Choroid plexus epithelial cell (primary cell): Measurements from ENCODE around the gene SNTG2.

ENCODE experiments used
- DNase-seq: peaks from one replicate; pipeline ENCODE4 v3.0.0-alpha.2; 2010; ENCODE audit warnings: low read depth
- H3K4me3 ChIP-seq: 2 replicates; pipeline ENCODE4 v1.5.1; 2011; ENCODE audit warnings: low read depth, mild to moderate bottlenecking, control low read depth, low read length, moderate library complexity
- CTCF ChIP-seq: conservative IDR thresholded peaks from 2 replicates; pipeline ENCODE4 v1.5.1; 2011; ENCODE audit warnings: low read depth, mild to moderate bottlenecking, control low read depth, inconsistent platforms, low read length, moderate library complexity

SNTG2 gene

GRCh38 chr2:1397350-1397749 is 446.7 kb downstream of the SNTG2 start:
- no peak for DNase-seq
- H3K4me3 ChIP-seq = no peak overlapping the region
- no peak for TF ChIP-seq CTCF

- H3K4me3 ChIP-seq = no peak overlapping the region
Measured at GRCh38 chr2:1398191-1398590, 447.5 kb downstream of the SNTG2 start.

GRCh38 chr2:1400943-1401735 is 450.5 kb downstream of the SNTG2 start:
- no peak for TF ChIP-seq CTCF
- H3K4me3 ChIP-seq = no peak overlapping the region
- DNase-seq = no peak

More at GRCh38 chr2:1398191-1398590, 447.5 kb downstream of the SNTG2 start:
- TF ChIP-seq CTCF = no peak
- DNase-seq = no peak

- no peak for TF ChIP-seq CTCF
- no peak for DNase-seq
- no peak overlapping the region for H3K4me3 ChIP-seq
Measured at GRCh38 chr2:1402064-1402463, 451.4 kb downstream of the SNTG2 start.

GRCh38 chr2:1403565-1403964 is 452.9 kb downstream of the SNTG2 start:
- DNase-seq = no peak
- no peak for TF ChIP-seq CTCF
- no peak overlapping the region for H3K4me3 ChIP-seq

- H3K4me3 ChIP-seq = no peak overlapping the region
Measured at GRCh38 chr2:1405124-1405523, 454.5 kb downstream of the SNTG2 start.

More at GRCh38 chr2:1405124-1405523, 454.5 kb downstream of the SNTG2 start:
- TF ChIP-seq CTCF = no peak
- no peak for DNase-seq
